PC-9 (cell line): Measurements from ENCODE around the gene ZDHHC21. TPM values are rescaled to one million over a fixed set of nuclear protein-coding genes. Genes with fewer than 3 reads are reported as not detected.
"Not testable (repeated sequence)": the region's sequence is repeated elsewhere in the genome, so short reads cannot be mapped to it uniquely, and the experiment has no call there.

ENCODE experiments used
- BruUV-seq: library from RNA; stranded (reverse); fragments of 400-500 nt; replicated peaks from 2 replicates; lab custom pipeline; 2021; lab: Mats Ljungman, UMichigan
- CTCF ChIA-PET: fragments of 300-600 bp; sonication (Branson Sonifier 250); formaldehyde crosslinking; loops from one replicate; lab custom pipeline; 2022; ENCODE audit warnings: antibody characterized with exemption; lab: Charles Lee
- POLR2A ChIA-PET: fragments of 300-600 bp; sonication (Branson Sonifier 250); formaldehyde crosslinking; loops from one replicate; lab custom pipeline; 2022; ENCODE audit warnings: antibody characterized with exemption; ENCODE audit not compliant: unreplicated experiment; lab: Charles Lee
- DNase-seq, 2 experiments: peaks; one replicate each; pipeline versions ENCODE4 v3.0.0 to v3.0.0-alpha.2; 2015 to 2022; ENCODE audit warnings: mixed read lengths in 1 of 2
- H2AFZ ChIP-seq: fragments of 200-600 bp; sonication (generic); 2 replicates; pipeline ENCODE4 v1.8.1; 2017; ENCODE audit warnings: antibody characterized with exemption
- H3F3A ChIP-seq: fragments of 200-600 bp; sonication (generic); 2 replicates; pipeline ENCODE4 v1.8.1; 2017; ENCODE audit warnings: antibody characterized with exemption, mild to moderate bottlenecking, low read depth; ENCODE audit not compliant: insufficient read depth
- H3K27ac ChIP-seq: fragments of 200-600 bp; sonication (generic); 2 replicates; pipeline ENCODE4 v1.6.1; 2016; ENCODE audit warnings: mixed run types
- H3K27me3 ChIP-seq: fragments of 200-600 bp; sonication (generic); 2 replicates; pipeline ENCODE4 v1.6.1; 2016; ENCODE audit warnings: low read depth, mixed run types; ENCODE audit not compliant: insufficient read depth
- H3K36me3 ChIP-seq: fragments of 200-600 bp; sonication (generic); 2 replicates; pipeline ENCODE4 v1.6.1; 2016; ENCODE audit warnings: low read depth, mixed run types
- H3K4me1 ChIP-seq: fragments of 200-600 bp; sonication (generic); replicated peaks from 2 replicates; pipeline ENCODE4 v1.6.1; 2016; ENCODE audit warnings: mixed run types; ENCODE audit not compliant: insufficient read depth
- H3K4me2 ChIP-seq: fragments of 200-600 bp; sonication (generic); 2 replicates; pipeline ENCODE4 v1.6.1; 2017; ENCODE audit warnings: mixed run types
- H3K4me3 ChIP-seq: fragments of 200-600 bp; sonication (generic); 2 replicates; pipeline ENCODE4 v1.6.1; 2016; ENCODE audit warnings: mixed run types
- H3K79me2 ChIP-seq: fragments of 200-600 bp; sonication (generic); 2 replicates; pipeline ENCODE4 v1.6.1; 2017; ENCODE audit warnings: low read depth, mixed run types
- H3K9me2 ChIP-seq: fragments of 200-600 bp; sonication (generic); 2 replicates; pipeline ENCODE4 v1.8.1; 2017; ENCODE audit warnings: mild to moderate bottlenecking; ENCODE audit not compliant: insufficient read depth
- H3K9me3 ChIP-seq: fragments of 200-600 bp; sonication (generic); 2 replicates; pipeline ENCODE4 v1.8.1; 2016; ENCODE audit warnings: low read depth; ENCODE audit not compliant: insufficient read depth
- H4K20me1 ChIP-seq: fragments of 200-600 bp; sonication (generic); 2 replicates; pipeline ENCODE4 v1.8.1; 2017; ENCODE audit not compliant: insufficient read depth
- CTCF ChIP-seq: fragments of 200-600 bp; sonication (generic); conservative IDR thresholded peaks from 2 replicates; pipeline ENCODE4 v1.6.1; 2017; ENCODE audit warnings: mixed run types, antibody characterized with exemption, mild to moderate bottlenecking, moderate library complexity
- EZH2 ChIP-seq: fragments of 200-600 bp; sonication (generic); IDR thresholded peaks from 2 replicates; pipeline ENCODE4 v1.8.0; 2017; ENCODE audit warnings: antibody characterized with exemption, low read depth
- intact Hi-C: fragments of 100-400 bp; cut with micrococcal nuclease; formaldehyde crosslinking; loops from one replicate; pipeline ENCODE4 v1.10.0; 2022; ENCODE audit not compliant: unreplicated experiment
- total RNA-seq: library from RNA; stranded (reverse); gene quantifications from 2 replicates; pipeline ENCODE4 v1.2.3, GENCODE V29; 2021

Gene ZDHHC21
- total RNA-seq, 1 experiment from 2014 or later = 5.3 TPM

GRCh38 chr9:14686168-14686567 is 7.1 kb downstream of the ZDHHC21 start:
- Histone ChIP-seq H3F3A (no peaks in the 10 kb centered on the region), H3K27me3 (no peaks in the 10 kb centered on the region), H3K9me3 (no peaks in the 10 kb centered on the region), H3K4me1 (peaks cover 7% of the 10 kb centered on the region), H2AFZ (no peak overlapping the region), H3K27ac (no peak overlapping the region), H3K4me2 (no peak overlapping the region), H3K36me3 (0 out of 2 replicates have a peak, but pooled peaks cover 3% of the 10 kb centered on the region), H4K20me1 (no peaks in the 10 kb centered on the region), H3K79me2 (peaks cover 5% of the 10 kb centered on the region; the same call in 1 of the 2 replicates), H3K4me3 (no peak overlapping the region), H3K9me2 (no peaks in the 10 kb centered on the region)
- CTCF ChIA-PET = no interaction called here
- TF ChIP-seq EZH2 (no peak), CTCF (no peak)
- intact Hi-C loops = no loop called here
- POLR2A ChIA-PET = no interaction called here
- no TSS peak for BruUV-seq
- no peak for DNase-seq

- H3K4me3 ChIP-seq, H3K27ac ChIP-seq, H3K79me2 ChIP-seq, H3K27me3 ChIP-seq, H3F3A ChIP-seq, CTCF ChIA-PET, POLR2A ChIA-PET, BruUV-seq, intact Hi-C loops, H4K20me1 ChIP-seq, H3K9me3 ChIP-seq, H2AFZ ChIP-seq, H3K4me2 ChIP-seq, H3K9me2 ChIP-seq, DNase-seq, H3K4me1 ChIP-seq, H3K36me3 ChIP-seq: not testable (repeated sequence)
Observed at GRCh38 chr9:14682616-14683015, 10.6 kb downstream of the ZDHHC21 start.

GRCh38 chr9:14678776-14679175 is 14.5 kb downstream of the ZDHHC21 start:
- BruUV-seq = no TSS peak
- POLR2A ChIA-PET = no interaction called here

More at GRCh38 chr9:14678776-14679175, 14.5 kb downstream of the ZDHHC21 start:
- Histone ChIP-seq H3K4me1 (peaks cover 10% of the 10 kb centered on the region; the same call in 1 of the 2 replicates), H3K4me3 (no peak overlapping the region), H3K9me3 (no peaks in the 10 kb centered on the region), H3K27ac (no peak overlapping the region), H3K27me3 (no peaks in the 10 kb centered on the region), H3K79me2 (no peaks in the 10 kb centered on the region), H3K4me2 (no peak overlapping the region), H4K20me1 (no peaks in the 10 kb centered on the region), H3K9me2 (no peaks in the 10 kb centered on the region), H3F3A (no peaks in the 10 kb centered on the region), H2AFZ (no peak overlapping the region), H3K36me3 (no peaks in the 10 kb centered on the region)
- TF ChIP-seq EZH2 = no peak
- TF ChIP-seq CTCF = no peak
- DNase-seq = no peak
- intact Hi-C loops = no loop called here
- CTCF ChIA-PET = no interaction called here
